ENCODE data around the gene IL1RL2.

IL1RL2 gene

DNA sequence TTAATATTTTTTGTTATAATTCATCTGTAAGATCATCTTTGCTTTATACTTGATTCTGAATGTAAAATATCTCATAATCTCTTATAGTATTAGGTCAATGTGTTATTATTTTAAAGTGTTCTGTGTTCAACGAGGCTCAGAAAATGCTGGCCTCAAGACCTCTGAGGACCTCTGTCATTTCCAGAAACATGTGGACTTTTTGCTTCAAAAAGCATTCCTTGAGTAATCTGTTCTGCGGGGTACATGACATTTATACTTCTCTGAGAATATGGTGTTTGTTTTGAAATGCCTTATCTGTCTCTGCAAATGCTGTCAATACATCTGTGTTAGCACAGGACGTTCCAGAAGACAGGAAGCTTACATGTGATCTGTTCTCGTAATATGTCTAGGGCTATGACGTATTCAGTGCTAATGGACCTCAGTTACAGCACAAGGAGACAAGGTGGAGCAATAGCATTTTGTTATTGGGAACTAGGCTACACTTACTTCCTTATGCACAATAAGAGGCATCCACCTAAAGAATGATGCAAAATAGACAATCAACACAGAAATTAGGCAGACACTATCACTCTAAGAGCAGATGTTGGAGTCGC is 86.9 kb downstream of the IL1RL2 start:
- no peak for ATAC-seq
- TF ChIP-seq CREB5 (CRISPR knock-in tag; IDR thresholded peaks at IDR 0.05; ENCODE audit: low read depth): no peak

DNA sequence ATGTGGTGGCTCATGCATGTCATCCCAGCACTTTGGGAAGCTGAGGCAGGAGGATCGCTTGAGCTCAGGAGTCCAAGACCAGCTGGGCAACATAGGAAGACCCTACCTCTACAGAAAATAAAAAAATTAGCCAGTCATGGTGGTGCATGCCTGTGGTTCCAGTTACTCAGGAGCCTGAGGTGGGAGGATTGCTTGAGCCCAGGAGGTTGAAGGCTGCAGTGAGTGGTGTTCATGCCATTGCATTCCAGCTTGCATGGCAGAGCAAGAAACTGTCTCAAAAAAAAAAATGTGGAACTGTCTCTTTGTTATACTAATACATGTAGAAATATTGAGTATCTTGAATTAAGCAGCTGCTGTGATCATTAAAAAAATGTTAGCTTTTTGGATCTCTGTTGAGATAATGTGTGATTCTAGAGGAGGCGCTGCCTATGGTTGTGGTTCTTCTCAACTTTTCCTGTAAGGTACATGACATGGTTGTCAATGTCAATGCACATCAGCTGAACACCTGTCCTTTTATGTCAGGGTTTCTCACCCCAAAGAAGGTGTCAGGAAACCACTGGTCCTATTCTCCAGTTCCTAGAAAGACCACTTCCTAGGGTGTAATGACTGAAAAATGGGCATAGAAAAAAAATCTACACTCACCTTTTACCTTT is 89.9 kb downstream of the IL1RL2 start:
- ATAC-seq: no peak
- no peak for TF ChIP-seq BACH2 (CRISPR knock-in tag; IDR thresholded peaks at IDR 0.05; ENCODE audit: borderline replicate concordance)
- TF ChIP-seq, protein P1, sequence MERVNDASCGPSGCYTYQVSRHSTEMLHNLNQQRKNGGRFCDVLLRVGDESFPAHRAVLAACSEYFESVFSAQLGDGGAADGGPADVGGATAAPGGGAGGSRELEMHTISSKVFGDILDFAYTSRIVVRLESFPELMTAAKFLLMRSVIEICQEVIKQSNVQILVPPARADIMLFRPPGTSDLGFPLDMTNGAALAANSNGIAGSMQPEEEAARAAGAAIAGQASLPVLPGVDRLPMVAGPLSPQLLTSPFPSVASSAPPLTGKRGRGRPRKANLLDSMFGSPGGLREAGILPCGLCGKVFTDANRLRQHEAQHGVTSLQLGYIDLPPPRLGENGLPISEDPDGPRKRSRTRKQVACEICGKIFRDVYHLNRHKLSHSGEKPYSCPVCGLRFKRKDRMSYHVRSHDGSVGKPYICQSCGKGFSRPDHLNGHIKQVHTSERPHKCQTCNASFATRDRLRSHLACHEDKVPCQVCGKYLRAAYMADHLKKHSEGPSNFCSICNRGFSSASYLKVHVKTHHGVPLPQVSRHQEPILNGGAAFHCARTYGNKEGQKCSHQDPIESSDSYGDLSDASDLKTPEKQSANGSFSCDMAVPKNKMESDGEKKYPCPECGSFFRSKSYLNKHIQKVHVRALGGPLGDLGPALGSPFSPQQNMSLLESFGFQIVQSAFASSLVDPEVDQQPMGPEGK (CRISPR knock-in tag; IDR thresholded peaks at IDR 0.05; ENCODE audit: borderline replicate concordance): no peak
- TF ChIP-seq, protein P2, sequence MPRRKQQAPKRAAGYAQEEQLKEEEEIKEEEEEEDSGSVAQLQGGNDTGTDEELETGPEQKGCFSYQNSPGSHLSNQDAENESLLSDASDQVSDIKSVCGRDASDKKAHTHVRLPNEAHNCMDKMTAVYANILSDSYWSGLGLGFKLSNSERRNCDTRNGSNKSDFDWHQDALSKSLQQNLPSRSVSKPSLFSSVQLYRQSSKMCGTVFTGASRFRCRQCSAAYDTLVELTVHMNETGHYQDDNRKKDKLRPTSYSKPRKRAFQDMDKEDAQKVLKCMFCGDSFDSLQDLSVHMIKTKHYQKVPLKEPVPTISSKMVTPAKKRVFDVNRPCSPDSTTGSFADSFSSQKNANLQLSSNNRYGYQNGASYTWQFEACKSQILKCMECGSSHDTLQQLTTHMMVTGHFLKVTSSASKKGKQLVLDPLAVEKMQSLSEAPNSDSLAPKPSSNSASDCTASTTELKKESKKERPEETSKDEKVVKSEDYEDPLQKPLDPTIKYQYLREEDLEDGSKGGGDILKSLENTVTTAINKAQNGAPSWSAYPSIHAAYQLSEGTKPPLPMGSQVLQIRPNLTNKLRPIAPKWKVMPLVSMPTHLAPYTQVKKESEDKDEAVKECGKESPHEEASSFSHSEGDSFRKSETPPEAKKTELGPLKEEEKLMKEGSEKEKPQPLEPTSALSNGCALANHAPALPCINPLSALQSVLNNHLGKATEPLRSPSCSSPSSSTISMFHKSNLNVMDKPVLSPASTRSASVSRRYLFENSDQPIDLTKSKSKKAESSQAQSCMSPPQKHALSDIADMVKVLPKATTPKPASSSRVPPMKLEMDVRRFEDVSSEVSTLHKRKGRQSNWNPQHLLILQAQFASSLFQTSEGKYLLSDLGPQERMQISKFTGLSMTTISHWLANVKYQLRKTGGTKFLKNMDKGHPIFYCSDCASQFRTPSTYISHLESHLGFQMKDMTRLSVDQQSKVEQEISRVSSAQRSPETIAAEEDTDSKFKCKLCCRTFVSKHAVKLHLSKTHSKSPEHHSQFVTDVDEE (CRISPR knock-in tag; IDR thresholded peaks at IDR 0.05): no peak
- TF ChIP-seq PPARA (CRISPR knock-in tag; IDR thresholded peaks at IDR 0.05; ENCODE audit: borderline replicate concordance): no peak
- no peak for TF ChIP-seq ZNF70 (CRISPR knock-in tag; IDR thresholded peaks at IDR 0.05)
- TF ChIP-seq ZC3H10 (CRISPR knock-in tag; IDR thresholded peaks at IDR 0.05): no peak
- no peak for TF ChIP-seq ARNTL (CRISPR knock-in tag; IDR thresholded peaks at IDR 0.05; ENCODE audit: borderline replicate concordance, low read depth)
- TF ChIP-seq, protein P3, sequence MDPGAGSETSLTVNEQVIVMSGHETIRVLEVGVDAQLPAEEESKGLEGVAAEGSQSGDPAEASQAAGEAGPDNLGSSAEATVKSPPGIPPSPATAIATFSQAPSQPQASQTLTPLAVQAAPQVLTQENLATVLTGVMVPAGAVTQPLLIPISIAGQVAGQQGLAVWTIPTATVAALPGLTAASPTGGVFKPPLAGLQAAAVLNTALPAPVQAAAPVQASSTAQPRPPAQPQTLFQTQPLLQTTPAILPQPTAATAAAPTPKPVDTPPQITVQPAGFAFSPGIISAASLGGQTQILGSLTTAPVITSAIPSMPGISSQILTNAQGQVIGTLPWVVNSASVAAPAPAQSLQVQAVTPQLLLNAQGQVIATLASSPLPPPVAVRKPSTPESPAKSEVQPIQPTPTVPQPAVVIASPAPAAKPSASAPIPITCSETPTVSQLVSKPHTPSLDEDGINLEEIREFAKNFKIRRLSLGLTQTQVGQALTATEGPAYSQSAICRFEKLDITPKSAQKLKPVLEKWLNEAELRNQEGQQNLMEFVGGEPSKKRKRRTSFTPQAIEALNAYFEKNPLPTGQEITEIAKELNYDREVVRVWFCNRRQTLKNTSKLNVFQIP (CRISPR knock-in tag; IDR thresholded peaks at IDR 0.05; ENCODE audit: borderline replicate concordance, low read depth): no peak
- TF ChIP-seq TOX (CRISPR knock-in tag; IDR thresholded peaks at IDR 0.05; ENCODE audit: borderline replicate concordance): no peak
- TF ChIP-seq GLIS3 (CRISPR knock-in tag; IDR thresholded peaks at IDR 0.05): no peak
- TF ChIP-seq, protein P4, sequence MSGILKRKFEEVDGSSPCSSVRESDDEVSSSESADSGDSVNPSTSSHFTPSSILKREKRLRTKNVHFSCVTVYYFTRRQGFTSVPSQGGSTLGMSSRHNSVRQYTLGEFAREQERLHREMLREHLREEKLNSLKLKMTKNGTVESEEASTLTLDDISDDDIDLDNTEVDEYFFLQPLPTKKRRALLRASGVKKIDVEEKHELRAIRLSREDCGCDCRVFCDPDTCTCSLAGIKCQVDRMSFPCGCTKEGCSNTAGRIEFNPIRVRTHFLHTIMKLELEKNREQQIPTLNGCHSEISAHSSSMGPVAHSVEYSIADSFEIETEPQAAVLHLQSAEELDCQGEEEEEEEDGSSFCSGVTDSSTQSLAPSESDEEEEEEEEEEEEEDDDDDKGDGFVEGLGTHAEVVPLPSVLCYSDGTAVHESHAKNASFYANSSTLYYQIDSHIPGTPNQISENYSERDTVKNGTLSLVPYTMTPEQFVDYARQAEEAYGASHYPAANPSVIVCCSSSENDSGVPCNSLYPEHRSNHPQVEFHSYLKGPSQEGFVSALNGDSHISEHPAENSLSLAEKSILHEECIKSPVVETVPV (CRISPR knock-in tag; IDR thresholded peaks at IDR 0.05): no peak
- no peak for TF ChIP-seq ZFP3 (CRISPR knock-in tag; IDR thresholded peaks at IDR 0.05)

GRCh38 chr2:102277202-102277700 is 90.4 kb downstream of the IL1RL2 start:
- no peak for ATAC-seq
- TF ChIP-seq ZFP3 (CRISPR knock-in tag; IDR thresholded peaks at IDR 0.05): no peak
- TF ChIP-seq, protein P3 (CRISPR knock-in tag; IDR thresholded peaks at IDR 0.05; ENCODE audit: borderline replicate concordance, low read depth): no peak
- no peak for TF ChIP-seq ARNTL (CRISPR knock-in tag; IDR thresholded peaks at IDR 0.05; ENCODE audit: borderline replicate concordance, low read depth)
- TF ChIP-seq BACH2 (CRISPR knock-in tag; IDR thresholded peaks at IDR 0.05; ENCODE audit: borderline replicate concordance): no peak
- TF ChIP-seq, protein P4 (CRISPR knock-in tag; IDR thresholded peaks at IDR 0.05): no peak
- TF ChIP-seq OSR1 (CRISPR knock-in tag; IDR thresholded peaks at IDR 0.05): no peak
- TF ChIP-seq ISL1 (CRISPR knock-in tag; IDR thresholded peaks at IDR 0.05): no peak
- TF ChIP-seq CREB5 (CRISPR knock-in tag; IDR thresholded peaks at IDR 0.05; ENCODE audit: low read depth): no peak
- TF ChIP-seq TCF4 (CRISPR knock-in tag; IDR thresholded peaks at IDR 0.05; ENCODE audit: borderline replicate concordance): no peak
- no peak for TF ChIP-seq ZFP30 (CRISPR knock-in tag; IDR thresholded peaks at IDR 0.05)
- no peak for TF ChIP-seq TOX (CRISPR knock-in tag; IDR thresholded peaks at IDR 0.05; ENCODE audit: borderline replicate concordance)
- no peak for TF ChIP-seq SNAI2 (CRISPR knock-in tag; IDR thresholded peaks at IDR 0.05)
- no peak for TF ChIP-seq ZC3H10 (CRISPR knock-in tag; IDR thresholded peaks at IDR 0.05)
- no peak for TF ChIP-seq ZNF8 (CRISPR knock-in tag; IDR thresholded peaks at IDR 0.05)
- TF ChIP-seq ZNF565 (CRISPR knock-in tag; conservative IDR thresholded peaks at IDR 0.05; ENCODE audit: low read depth): no peak
- TF ChIP-seq GLIS3 (CRISPR knock-in tag; IDR thresholded peaks at IDR 0.05): no peak
- no peak for TF ChIP-seq PPARA (CRISPR knock-in tag; IDR thresholded peaks at IDR 0.05; ENCODE audit: borderline replicate concordance)
- no peak for TF ChIP-seq ESRRG (CRISPR knock-in tag; IDR thresholded peaks at IDR 0.05)

Measured in SK-N-SH treated with all-trans-retinoic acid at 6 μM for 48 hours (cell line).